ENCODE data around the gene MCF2L.
"Not testable (repeated sequence)": the region's sequence is repeated elsewhere in the genome, so short reads cannot be mapped to it uniquely, and the experiment has no call there.

MCF2L gene

DNA sequence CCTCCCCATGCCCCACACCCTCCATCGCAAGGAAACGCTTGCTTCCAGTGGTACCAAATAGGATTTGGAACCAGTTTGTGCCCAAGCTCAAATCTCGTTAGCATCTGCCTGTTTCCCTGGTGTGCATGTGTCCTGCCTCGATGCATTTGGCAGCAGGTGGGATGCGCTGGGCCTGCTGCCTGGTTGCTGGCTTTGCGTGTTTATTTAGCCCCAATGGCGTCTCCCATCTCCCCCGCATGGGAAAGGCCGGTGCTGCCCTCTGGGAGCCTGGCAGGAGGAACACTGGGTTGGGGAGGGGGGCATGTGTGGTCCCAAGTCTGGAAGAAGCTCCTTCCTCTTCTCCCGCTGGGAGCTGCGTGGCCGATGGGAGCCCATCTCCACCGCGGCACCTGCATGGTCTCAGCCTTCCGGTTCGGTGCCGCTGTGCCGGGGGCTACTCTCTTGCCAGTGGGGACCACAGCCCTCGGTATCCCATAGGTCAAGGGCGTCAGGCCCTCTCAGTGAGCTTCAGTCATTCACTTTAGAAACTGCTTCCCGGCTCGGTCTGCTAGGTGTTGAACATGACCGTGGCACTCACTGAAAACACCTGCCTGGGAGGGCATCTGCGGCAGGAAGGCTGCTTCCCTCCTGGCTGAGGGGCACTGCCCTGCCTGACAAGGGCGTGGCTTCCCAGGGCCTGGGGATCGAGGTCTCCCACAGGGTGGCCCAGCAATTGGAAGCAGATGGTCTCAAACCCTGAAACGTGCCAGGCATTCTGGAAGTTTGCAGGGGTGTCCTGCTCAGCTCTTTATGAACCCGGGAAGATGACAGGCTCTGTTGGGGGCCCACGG lies 124.8 kb downstream of the MCF2L start:
- no peak for DNase-seq (ENCODE audit: low read depth in 1 of 2, low spot score in 1 of 2)

DNA sequence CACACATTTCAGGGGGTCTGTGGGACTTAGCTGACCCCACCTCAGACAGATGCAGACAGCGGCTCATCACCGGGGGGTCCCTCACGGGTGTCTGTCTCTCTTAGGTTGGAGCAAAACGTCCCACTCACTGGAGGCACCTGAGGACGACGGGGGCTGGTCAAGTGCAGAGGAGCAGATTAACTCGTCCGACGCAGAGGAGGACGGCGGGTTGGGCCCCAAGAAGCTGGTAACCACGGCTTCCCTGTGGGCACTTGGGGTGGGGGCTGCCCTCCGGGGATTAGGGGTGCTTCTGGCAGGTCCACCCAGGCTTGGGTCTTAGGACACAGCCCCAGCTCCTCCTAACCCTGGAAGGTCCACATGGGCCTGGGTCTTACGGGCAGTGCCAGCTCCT lies 125.4 kb downstream of the MCF2L start:
- DNase-seq (ENCODE audit: low read depth in 1 of 2, low spot score in 1 of 2) = no peak

DNA sequence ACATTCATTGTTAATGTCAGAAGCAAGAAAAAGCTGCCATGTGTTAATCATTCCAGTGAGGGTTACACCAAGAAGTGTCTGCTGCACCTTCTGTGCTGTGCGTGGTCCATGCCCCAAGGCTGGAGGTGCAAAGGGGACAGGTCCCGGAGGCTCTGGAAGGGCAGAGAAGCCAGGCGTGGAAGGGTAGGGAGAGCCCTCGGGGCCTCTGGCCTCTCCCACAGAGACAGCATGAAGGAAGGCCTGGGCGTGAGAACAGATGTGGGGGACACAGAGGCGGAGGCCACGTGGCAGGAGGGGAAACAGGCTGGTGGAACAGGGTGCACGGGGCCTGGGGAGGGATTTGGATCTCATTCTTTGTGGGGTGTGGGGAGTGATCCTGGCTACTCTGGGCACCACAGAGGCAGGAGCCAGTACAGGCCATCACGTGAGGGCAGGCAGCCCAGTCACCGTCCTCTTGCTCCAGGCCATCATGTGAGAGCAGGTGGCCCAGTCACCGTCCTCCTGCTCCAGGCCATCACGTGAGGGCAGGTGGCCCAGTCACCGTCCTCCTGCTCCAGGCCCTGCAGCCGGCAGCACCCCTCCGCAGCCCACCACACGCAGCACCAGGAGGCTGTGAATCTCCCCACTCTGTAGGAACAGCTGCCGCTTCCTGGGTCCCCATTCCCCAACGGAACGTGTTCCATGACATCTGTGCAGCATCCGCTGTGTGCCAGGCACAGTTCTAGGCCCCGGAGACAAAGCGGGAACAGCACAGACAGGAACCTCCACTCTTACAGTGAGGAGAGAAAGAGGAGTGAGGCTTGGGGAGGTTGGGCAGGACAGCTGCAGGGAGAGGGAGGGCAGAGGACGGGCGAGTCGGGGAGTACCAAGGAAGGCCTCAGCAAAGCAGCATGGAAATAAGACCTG lies 126.4 kb downstream of the MCF2L start:
- DNase-seq (ENCODE audit: low read depth in 1 of 2, low spot score in 1 of 2) = no peak

DNA sequence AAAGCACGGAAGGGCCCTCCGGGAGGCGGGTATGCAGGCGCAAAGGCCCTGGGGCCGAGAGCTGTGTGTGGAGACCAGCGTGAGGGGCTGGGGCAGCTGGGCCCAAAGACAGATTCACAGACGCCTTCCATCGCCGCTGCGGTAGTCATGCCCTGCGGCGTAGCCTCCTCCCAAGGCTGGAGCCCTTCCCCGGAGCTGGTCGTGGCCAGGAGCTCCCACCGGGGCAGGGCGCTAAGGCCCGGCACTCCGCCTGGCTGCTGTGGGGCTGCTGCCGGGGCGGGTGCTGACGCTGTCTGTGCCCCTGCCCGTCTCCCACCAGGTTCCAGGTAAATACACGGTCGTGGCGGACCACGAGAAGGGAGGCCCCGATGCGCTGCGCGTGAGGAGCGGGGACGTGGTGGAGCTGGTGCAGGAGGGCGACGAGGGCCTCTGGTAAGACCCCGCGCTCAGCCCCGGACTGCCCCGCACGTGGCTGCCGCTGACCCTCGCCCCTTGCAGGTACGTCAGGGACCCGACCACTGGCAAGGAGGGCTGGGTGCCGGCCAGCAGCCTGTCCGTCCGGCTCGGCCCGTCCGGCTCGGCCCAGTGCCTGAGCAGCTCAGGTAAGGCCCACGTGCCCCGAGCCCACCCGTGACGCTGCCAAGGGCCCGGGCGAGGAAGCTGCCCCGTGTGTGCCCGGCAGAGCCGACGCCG lies 127.2 kb downstream of the MCF2L start:
- DNase-seq (ENCODE audit: low read depth in 1 of 2, low spot score in 1 of 2) = no peak

DNA sequence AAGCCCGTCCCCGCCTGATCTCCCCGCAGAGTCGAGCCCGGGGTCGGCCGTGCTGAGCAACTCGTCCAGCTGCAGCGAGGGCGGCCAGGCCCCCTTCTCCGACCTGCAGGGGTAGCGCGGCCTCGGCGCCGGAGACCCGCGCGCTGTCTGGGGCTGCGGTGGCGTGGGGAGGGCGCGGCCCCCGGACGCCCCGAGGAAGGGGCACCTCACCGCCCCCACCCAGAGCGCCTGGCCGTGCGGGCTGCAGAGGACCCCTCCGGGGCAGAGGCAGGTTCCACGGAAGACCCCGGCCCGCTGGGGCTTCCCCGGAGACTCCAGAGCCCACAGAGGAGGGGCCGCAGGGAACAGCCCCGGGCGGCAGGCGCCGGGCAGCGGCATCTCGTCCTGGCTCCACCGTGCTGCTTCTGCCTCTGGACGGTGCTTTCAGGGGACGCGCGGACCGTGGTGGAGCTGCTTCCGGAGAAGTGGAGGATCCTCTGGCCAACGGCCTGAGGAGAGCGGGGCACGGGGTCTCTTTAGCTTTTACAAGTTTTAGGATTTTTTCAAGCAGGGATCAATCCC lies 127.8 kb downstream of the MCF2L start:
- DNase-seq (ENCODE audit: low read depth in 1 of 2, low spot score in 1 of 2) = no peak

DNA sequence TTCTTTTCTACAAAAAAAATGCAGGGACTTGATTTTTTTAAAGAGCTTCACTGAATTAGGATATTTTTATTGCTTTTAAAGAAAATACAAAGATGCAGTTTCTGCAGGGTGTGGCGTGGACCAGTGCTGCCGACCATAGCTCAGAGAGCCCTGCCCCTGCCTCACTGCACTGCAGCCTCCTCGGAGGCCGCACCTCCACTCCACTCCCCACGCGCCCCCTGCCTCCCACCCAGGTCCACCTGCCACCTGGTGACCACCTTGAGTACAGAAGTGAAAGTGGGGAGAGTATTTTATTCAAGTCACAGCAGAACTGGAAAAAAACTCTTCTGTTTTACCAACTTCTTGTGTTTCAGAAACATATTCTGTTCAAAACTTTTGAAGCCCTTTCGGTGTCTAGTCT lies 128.6 kb downstream of the MCF2L start:
- no peak for DNase-seq (ENCODE audit: low read depth in 1 of 2, low spot score in 1 of 2)

DNA sequence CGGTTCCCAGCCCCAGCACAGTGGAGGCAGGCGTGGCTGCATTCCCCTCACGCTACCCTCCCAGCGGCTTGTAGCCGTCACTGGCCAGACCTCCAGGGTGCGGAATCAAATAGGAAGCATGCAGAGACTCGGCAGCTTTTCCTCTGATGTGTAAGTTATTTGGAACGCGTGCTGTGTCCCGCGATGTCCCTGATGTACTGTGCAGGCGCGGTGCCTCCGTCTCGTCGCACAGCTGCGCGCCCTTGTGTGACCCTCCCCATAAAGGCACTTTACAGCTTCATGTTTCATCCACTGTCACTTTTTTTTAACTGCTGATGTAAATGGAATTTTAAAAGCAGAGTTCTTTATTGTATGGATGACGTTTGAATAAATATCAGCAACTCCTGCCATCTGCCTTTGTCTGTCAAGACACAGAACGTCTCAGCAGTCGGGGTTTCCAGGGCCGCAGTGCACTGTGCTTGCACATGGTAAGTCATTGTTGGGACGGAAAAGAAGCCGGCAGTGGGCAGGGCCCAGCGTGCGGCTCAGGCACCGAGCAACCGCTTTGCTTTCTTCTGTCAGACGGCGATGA lies 129.2 kb downstream of the MCF2L start:
- no peak for DNase-seq (ENCODE audit: low read depth in 1 of 2, low spot score in 1 of 2)

DNA sequence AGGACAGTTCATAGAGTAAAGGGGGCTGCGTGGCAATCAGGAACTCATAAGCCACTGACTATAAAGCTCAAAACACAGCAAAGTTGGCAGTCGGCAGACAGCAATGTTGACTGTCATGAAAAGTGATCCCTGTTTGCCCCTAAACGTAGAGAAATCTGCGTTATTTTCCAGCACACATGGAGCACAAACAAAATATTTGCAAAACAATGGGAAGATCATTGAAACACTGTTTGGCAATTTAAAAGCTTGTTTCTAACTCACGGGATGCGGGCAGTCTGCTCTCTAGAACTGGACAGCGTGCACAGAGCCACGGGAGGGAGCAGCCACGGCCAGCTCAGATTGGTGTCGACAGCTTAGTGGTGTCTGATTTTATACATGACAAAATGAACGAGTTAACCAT lies 130.1 kb downstream of the MCF2L start:
- no peak for DNase-seq (ENCODE audit: low read depth in 1 of 2, low spot score in 1 of 2)

DNA sequence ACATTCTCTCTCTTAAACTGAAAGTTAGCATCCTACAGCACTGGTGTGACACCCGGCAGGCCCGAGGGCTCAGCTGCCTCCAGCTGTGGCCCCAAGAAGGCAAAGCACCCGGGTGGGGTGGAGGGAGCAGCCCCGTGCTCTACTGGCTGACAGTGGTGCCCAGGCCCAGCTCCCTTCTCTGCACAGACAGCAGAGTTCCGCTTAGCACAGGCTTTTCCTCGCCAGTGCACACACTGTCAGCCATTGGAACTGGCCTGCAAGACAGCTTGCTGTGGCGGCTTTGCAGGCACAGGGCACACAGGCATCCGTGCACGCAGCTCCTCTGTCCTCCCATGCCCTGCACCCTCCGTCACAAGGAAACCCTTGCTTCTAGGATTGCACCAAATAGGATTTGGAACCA lies 133.3 kb downstream of the MCF2L start:
- DNase-seq (ENCODE audit: low read depth in 1 of 2, low spot score in 1 of 2) = not testable (repeated sequence)

DNA sequence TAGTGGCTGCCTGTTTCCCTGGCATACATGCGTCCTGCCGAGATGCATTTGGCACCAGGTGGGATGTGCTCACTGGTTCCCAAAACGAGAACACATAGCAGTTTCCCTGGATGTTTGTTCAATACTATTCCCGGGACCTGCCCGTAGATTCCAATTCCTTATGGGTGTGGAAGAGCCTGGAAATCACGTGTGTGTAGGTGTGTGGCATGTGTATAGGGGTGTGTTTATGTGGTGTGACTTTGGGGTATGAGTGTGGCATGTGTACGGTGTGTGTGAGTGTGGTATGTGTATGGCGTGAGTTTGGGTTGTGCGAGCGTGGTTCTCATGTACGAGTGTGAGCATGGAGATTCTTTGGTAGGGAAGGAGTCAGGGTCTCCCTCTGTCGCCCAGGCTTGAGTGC lies 133.7 kb downstream of the MCF2L start:
- no peak for DNase-seq (ENCODE audit: low read depth in 1 of 2, low spot score in 1 of 2)

DNA sequence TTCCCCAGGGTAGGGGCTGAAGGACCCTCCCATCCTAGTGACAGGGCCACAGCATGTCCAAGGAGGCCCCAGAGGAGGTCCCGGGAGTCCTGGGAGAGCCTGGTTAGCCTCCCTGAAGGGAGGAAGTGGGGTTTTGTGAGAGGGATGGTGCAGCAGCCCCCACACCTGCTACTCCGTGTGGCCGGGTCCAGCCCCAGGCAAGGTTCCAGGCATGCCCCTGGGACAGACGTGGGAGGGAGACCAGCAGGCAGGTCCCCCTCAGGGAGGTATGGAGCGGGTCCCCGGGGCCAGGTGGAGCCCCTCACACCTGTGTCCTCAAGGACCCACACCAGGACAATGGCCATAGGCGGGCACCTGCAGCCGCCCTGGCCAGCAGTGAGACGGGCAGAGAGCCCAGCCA lies 134.6 kb downstream of the MCF2L start:
- no peak for DNase-seq (ENCODE audit: low read depth in 1 of 2, low spot score in 1 of 2)

DNA sequence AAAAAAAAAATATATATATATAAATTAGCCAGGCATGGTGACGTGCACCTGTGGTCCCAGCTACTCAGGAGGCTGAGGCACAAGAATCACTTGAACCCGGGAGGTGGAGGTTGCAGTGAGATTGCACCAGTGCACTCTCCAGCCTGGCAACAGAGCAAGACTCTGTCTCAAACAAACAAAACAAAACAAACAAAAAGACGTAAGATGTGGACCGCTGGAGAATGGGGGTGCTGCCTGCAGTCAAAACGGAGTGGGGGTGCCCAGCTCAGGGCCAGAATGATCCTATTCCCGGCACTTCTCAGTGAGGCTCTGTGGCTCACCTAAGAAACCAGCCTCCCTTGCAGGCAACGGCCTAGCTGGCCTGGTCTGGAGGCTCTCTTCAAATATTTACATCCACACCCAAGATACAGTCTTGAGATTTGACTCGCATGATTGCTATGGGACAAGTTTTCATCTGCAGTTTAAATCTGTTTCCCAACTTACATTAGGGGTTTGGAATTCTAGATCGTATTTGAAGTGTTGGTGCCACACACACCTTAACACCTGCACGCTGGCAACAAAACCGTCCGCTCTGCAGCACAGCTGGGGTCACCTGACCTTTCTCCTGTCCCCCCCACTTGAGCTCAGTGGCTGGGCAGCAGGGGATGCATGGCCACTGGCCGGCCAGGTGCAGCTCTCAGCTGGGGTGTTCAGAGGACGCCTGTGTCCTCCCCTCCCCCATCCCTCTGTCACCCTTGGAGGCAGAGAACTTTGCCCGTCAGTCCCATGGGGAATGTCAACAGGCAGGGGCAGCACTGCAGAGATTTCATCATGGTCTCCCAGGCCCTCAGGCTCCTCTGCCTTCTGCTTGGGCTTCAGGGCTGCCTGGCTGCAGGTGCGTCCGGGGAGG lies 136.3 kb downstream of the MCF2L start, which contains the start of gene F7:
TSS of gene F7 (plus strand) at position 760 of the 889 bp plus-strand sequence. CDS start at position 811, 51 bp downstream.
- DNase-seq (ENCODE audit: low read depth in 1 of 2, low spot score in 1 of 2) = no peak

DNA sequence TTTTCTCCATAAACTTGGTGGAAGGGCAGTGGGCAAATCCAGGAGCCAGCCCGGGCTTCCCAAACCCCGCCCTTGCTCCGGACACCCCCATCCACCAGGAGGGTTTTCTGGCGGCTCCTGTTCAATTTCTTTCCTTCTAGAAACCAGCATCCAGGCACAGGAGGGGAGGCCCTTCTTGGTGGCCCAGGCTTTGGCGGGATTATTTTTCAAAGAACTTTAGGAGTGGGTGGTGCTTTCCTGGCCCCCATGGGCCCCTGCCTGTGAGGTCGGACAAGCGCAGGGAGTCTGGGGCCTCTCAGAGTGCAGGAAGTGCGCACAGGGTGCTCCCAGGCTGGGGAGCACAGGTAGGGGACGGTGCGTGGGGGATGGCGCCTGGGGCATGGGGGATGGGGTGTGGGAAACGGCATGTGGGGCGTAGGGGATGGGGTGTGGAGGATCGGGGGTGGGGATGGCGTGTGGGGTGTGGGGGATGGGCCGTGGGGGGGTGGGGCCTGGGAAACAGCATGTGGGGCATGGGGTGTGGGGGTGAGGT lies 137.0 kb downstream of the MCF2L start:
- DNase-seq (ENCODE audit: low read depth in 1 of 2, low spot score in 1 of 2) = no peak

DNA sequence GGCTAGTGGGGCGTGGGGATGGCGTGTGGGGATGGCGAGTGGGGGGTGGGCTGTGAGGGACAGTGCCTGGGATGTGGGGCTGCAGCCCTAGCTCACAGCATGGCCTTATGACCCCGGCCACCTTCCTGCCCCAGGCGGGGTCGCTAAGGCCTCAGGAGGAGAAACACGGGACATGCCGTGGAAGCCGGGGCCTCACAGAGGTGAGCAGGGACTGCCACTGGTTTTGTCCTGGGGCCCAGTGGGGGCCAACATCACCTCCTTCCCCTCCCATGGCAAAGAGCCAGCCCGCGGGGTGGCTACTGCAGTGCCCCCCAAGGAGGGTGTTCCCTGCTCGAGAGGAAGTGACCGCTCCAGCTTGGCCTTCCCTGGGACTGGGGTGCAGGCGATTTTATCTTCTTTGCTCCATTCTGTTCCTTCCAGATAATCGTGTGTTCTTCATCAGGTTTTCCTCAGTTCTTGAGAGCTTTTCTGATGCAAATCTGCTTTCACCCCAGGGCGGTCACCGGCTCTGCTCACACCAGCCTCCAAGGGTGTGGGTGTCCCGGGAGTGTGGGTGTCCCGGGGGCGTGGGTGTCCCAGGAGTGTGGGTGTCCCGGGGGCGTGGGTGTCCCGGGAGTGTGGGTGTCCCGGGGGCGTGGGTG lies 137.8 kb downstream of the MCF2L start:
- DNase-seq (ENCODE audit: low read depth in 1 of 2, low spot score in 1 of 2) = no peak

DNA sequence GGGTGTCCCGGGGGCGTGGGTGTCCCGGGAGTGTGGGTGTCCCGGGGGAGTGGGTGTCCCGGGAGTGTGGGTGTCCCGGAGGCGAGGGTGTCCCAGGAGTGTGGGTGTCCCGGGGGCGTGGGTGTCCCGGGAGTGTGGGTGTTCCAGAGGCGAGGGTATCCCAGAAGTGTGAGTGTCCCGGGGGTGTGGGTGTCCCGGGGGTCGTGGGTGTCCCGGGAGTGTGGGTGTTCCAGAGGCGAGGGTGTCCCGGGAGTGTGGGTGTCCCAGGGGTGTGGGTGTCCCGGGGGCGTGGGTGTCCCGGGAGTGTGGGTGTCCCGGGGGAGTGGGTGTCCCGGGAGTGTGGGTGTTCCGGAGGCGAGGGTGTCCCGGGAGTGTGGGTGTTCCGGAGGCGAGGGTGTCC lies 139.5 kb downstream of the MCF2L start:
- not testable (repeated sequence) for DNase-seq (ENCODE audit: low read depth in 1 of 2, low spot score in 1 of 2)

DNA sequence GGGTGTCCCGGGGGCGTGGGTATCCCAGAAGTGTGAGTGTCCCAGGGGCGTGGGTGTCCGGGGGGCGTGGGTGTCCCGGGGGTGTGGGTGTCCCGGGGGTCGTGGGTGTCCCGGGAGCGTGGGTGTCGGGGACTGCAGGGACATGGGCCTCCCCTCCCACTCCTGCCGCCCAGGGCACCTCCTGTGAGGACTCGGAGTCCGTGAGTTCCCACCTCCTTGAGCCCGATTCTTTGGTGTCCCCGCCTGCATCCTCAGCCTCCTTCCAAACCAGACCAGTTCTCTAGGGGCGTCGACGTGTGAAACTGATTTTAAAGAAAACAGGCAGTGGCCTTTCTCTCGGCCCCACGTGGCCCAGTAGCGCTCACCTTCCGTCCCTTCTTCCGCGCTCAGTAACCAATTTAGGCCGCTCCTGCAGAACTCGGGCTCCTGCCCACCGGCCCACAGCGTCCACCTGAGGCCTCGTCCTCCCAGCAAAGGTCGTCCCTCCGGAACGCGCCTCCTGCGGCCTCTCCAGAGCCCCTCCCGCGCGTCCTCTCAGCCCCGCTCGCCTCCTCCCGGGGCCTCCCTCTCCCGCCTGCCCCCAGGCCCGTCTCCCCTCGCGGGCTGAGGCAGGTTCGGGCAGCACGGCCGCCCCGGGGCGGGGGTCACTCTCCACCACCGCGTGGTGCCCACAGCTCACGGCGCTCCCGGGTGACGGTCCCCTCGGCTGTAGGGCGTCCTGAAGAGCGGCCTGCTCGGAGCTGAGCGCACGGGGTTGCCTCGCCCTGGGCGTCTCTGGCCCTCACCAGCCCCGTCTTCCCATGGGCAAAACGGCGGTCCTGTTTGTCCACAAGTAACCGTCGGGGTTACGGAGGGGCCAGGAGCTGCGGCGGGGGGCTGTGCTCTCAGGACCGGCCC lies 140.4 kb downstream of the MCF2L start:
- no peak for DNase-seq (ENCODE audit: low read depth in 1 of 2, low spot score in 1 of 2)

DNA sequence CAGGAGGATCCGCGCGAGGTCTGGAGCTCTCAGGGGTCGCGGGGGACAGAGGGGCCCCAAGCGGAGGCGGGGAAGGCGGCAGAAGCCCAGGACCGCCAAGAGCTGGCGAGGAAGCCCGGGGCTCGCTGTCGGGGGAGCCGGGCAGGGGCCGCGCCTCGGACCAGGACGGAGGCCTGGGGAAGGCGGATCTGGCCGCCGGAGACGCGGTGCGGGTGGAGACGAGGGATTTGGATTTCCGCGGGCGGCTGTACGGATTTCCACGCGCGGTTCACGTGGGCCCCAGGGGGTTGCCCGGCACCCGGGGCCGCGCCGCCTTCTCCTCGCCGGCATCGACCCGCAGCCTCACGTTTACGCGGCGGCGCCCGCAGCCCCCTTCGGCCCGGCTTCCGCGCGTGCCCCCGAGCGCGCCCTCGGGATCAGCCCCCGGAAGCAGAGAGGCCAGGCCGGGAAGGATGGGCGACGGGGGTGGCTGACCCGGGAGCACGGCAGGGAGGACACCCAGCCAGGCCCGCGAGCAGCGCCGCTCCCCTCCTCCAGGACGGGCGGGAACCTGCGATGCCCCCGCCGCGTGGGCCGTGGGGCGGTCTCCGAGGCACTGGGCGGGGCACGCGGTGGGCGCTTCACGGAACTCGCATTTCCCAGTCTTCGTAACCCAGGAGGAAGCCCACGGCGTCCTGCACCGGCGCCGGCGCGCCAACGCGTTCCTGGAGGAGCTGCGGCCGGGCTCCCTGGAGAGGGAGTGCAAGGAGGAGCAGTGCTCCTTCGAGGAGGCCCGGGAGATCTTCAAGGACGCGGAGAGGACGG lies 141.2 kb downstream of the MCF2L start:
- no peak for DNase-seq (ENCODE audit: low read depth in 1 of 2, low spot score in 1 of 2)

Data from activated T-helper 1 cell treated with anti-CD3 and anti-CD28 coated beads, Interleukin-2, amount 50 U/mL, for 16 hours (primary cell).